IMR-90 (cell line): ENCODE results near the gene PRKCB. TPM values are rescaled to one million over a fixed set of nuclear protein-coding genes. Genes with fewer than 3 reads are reported as not detected.

Source experiments
- ATAC-seq: fragments of 200-7000 bp; cut with Tn5 transposase; 2 replicates; pipeline ENCODE4 v1.9.1; 2020; ENCODE audit warnings: low read depth, mild to moderate bottlenecking, moderate library complexity
- BruUV-seq: library from RNA; stranded (reverse); fragments of 400-500 nt; replicated peaks from 2 replicates; lab custom pipeline; 2021; lab: Mats Ljungman, UMichigan
- CTCF ChIA-PET: fragments of 300-600 bp; formaldehyde crosslinking; extraction: SDS; loops from one replicate; lab custom pipeline; 2021; ENCODE audit warnings: antibody characterized with exemption; lab: Yijun Ruan, JAX
- POLR2A ChIA-PET: fragments of 300-600 bp; sonication (Branson Sonifier 250); formaldehyde crosslinking; loops from one replicate; lab custom pipeline; 2022; ENCODE audit warnings: antibody characterized with exemption; ENCODE audit not compliant: unreplicated experiment; lab: Charles Lee
- DNase-seq: peaks from one replicate; pipeline ENCODE4 v3.0.0; 2013
- H2AFZ ChIP-seq: replicated peaks from 2 replicates; pipeline ENCODE3; 2013; ENCODE audit warnings: low read length, mild to moderate bottlenecking; ENCODE audit not compliant: poor library complexity
- H2AK5ac ChIP-seq: 2 replicates; pipeline ENCODE4 v1.6.1; 2013; ENCODE audit warnings: low read depth, low read length, inconsistent platforms
- H2AK9ac ChIP-seq: replicated peaks from 2 replicates; pipeline ENCODE3; 2013; ENCODE audit warnings: mild to moderate bottlenecking, low read depth, low read length, moderate library complexity; ENCODE audit not compliant: poor library complexity
- H2BK120ac ChIP-seq: 2 replicates; pipeline ENCODE4 v1.6.1; 2013; ENCODE audit warnings: low read depth, low read length, inconsistent platforms
- H2BK15ac ChIP-seq: 3 replicates; pipeline ENCODE4 v1.6.1; 2013; ENCODE audit warnings: low read depth, low read length, inconsistent platforms
- H2BK20ac ChIP-seq: 2 replicates; pipeline ENCODE4 v1.6.1; 2013; ENCODE audit warnings: low read depth, mild to moderate bottlenecking, inconsistent platforms, low read length, moderate library complexity
- H2BK5ac ChIP-seq: 2 replicates; pipeline ENCODE4 v1.6.1; 2013; ENCODE audit warnings: mild to moderate bottlenecking, low read depth, low read length, inconsistent platforms; ENCODE audit not compliant: poor library complexity, severe bottlenecking
- H3K14ac ChIP-seq: replicated peaks from 2 replicates; pipeline ENCODE4 v1.6.1; 2013; ENCODE audit warnings: low read depth, low read length, inconsistent platforms
- H3K18ac ChIP-seq: 2 replicates; pipeline ENCODE4 v1.6.1; 2013; ENCODE audit warnings: low read depth, low read length, control low read depth
- H3K23ac ChIP-seq: 2 replicates; pipeline ENCODE4 v1.6.1; 2013; ENCODE audit warnings: low read depth, low read length, inconsistent platforms
- H3K27ac ChIP-seq: 2 replicates; pipeline ENCODE4 v1.5.1; 2013; ENCODE audit warnings: mild to moderate bottlenecking, control low read depth, low read length; ENCODE audit not compliant: insufficient read depth
- H3K27me3 ChIP-seq: 2 replicates; pipeline ENCODE4 v1.6.1; 2013; ENCODE audit warnings: low read length; ENCODE audit not compliant: control insufficient read depth, insufficient read depth
- H3K36me3 ChIP-seq: 2 replicates; pipeline ENCODE4 v1.6.1; 2013; ENCODE audit warnings: low read length, mixed read lengths; ENCODE audit not compliant: control insufficient read depth, insufficient read depth
- H3K4ac ChIP-seq: 2 replicates; pipeline ENCODE4 v1.6.1; 2013; ENCODE audit warnings: low read depth, low read length, inconsistent platforms
- H3K4me1 ChIP-seq: 2 replicates; pipeline ENCODE4 v1.6.1; 2013; ENCODE audit warnings: low read length, mixed read lengths; ENCODE audit not compliant: control insufficient read depth, insufficient read depth
- H3K4me2 ChIP-seq: 2 replicates; pipeline ENCODE4 v1.6.1; 2013; ENCODE audit warnings: low read depth, mild to moderate bottlenecking, control low read depth, low read length, moderate library complexity
- H3K4me3 ChIP-seq: 2 replicates; pipeline ENCODE4 v1.5.1; 2013; ENCODE audit warnings: low read depth, mild to moderate bottlenecking, control low read depth, low read length, moderate library complexity; ENCODE audit not compliant: insufficient read depth
- H3K56ac ChIP-seq: 2 replicates; pipeline ENCODE4 v1.6.1; 2013; ENCODE audit warnings: low read length, inconsistent platforms; ENCODE audit not compliant: insufficient read depth; ENCODE audit errors: extremely low read depth
- H3K79me1 ChIP-seq, 2 experiments: 2 replicates each; pipeline ENCODE4 v1.6.1; 2013; ENCODE audit warnings: low read length in 2 of 2, inconsistent platforms in 1 of 2, low read depth in 1 of 2
- H3K9ac ChIP-seq: 2 replicates; pipeline ENCODE4 v1.6.1; 2013; ENCODE audit warnings: low read depth, low read length, control low read depth
- H3K9me1 ChIP-seq: 2 replicates; pipeline ENCODE4 v1.6.1; 2013; ENCODE audit warnings: low read length, inconsistent platforms; ENCODE audit not compliant: insufficient read depth
- H3K9me3 ChIP-seq: 2 replicates; pipeline ENCODE4 v1.6.1; 2013; ENCODE audit warnings: low read length; ENCODE audit not compliant: control insufficient read depth, insufficient read depth
- H4K20me1 ChIP-seq: 2 replicates; pipeline ENCODE4 v1.6.1; 2013; ENCODE audit warnings: low read length, inconsistent platforms; ENCODE audit not compliant: insufficient read depth
- H4K5ac ChIP-seq: 2 replicates; pipeline ENCODE4 v1.6.1; 2013; ENCODE audit warnings: mild to moderate bottlenecking, low read depth, low read length, control low read depth
- H4K8ac ChIP-seq, 2 experiments: 2 replicates each; pipeline ENCODE4 v1.6.1; 2013; ENCODE audit warnings: low read depth in 2 of 2, low read length in 2 of 2, control low read depth in 1 of 2, inconsistent platforms in 1 of 2
- H4K91ac ChIP-seq: 2 replicates; pipeline ENCODE4 v1.6.1; 2013; ENCODE audit warnings: low read depth, low read length, inconsistent platforms; ENCODE audit not compliant: insufficient read depth
- CEBPB ChIP-seq: IDR thresholded peaks from 2 replicates; pipeline ENCODE4 v1.6.1; 2012; ENCODE audit warnings: low read depth, low read length, improper control_type of control experiment
- CHD1 ChIP-seq: IDR thresholded peaks from 2 replicates; pipeline ENCODE4 v1.6.1; 2012; ENCODE audit warnings: low read depth, low read length, improper control_type of control experiment
- CTCF ChIP-seq: conservative IDR thresholded peaks from 2 replicates; pipeline ENCODE4 v1.5.1; 2012; ENCODE audit warnings: mild to moderate bottlenecking, low read depth, low read length, improper control_type of control experiment
- FOS ChIP-seq: fragments of 150-350 bp; IDR thresholded peaks from 2 replicates; pipeline ENCODE4 v1.6.1; 2016; ENCODE audit warnings: low read depth, low read length
- MAFK ChIP-seq: IDR thresholded peaks from 2 replicates; pipeline ENCODE4 v1.6.1; 2012; ENCODE audit warnings: low read depth, low read length, improper control_type of control experiment
- MAZ ChIP-seq: IDR thresholded peaks from 2 replicates; pipeline ENCODE4 v1.6.1; 2012; ENCODE audit warnings: low read depth, mild to moderate bottlenecking, low read length, improper control_type of control experiment, moderate library complexity, borderline replicate concordance
- MXI1 ChIP-seq: IDR thresholded peaks from 2 replicates; pipeline ENCODE4 v1.6.1; 2012; ENCODE audit warnings: low read depth, mild to moderate bottlenecking, low read length, moderate library complexity, borderline replicate concordance
- POLR2A ChIP-seq: IDR thresholded peaks from 2 replicates; pipeline ENCODE4 v1.6.1; 2012; ENCODE audit warnings: mild to moderate bottlenecking, low read depth, low read length
- RAD21 ChIP-seq: IDR thresholded peaks from 2 replicates; pipeline ENCODE4 v1.6.1; 2012; ENCODE audit warnings: low read length, improper control_type of control experiment
- RFX5 ChIP-seq: IDR thresholded peaks from 2 replicates; pipeline ENCODE4 v1.8.0; 2012; ENCODE audit warnings: low read depth, mild to moderate bottlenecking, low read length, moderate library complexity
- SMC3 ChIP-seq: fragments of 150-350 bp; IDR thresholded peaks from 2 replicates; pipeline ENCODE4 v1.6.1; 2016; ENCODE audit warnings: low read depth, mild to moderate bottlenecking, antibody characterized with exemption, low read length, moderate library complexity
- WGBS, 2 experiments: methylation state at CpG; one replicate each; pipeline versions ENCODE4 v1.1.5 to v1.1.7; 2013; ENCODE audit warnings: missing lambda C conversion rate in 2 of 2; ENCODE audit not compliant: insufficient read length in 1 of 2; ENCODE audit errors: extremely low coverage in 2 of 2; 5-methylcytosine and 5-hydroxymethylcytosine counted together
- dilution Hi-C: fragments of 300-500 bp; cut with HindIII; formaldehyde crosslinking; loops from one replicate; pipeline ENCODE4 v1.14.3; 2018; ENCODE audit warnings: low sequenced_read_pairs; ENCODE audit not compliant: unreplicated experiment
- in situ Hi-C: fragments of 300-500 bp; cut with MboI; formaldehyde crosslinking; loops from 3 replicates; pipeline ENCODE4 v1.14.3; 2019; ENCODE audit warnings: low sequenced_read_pairs, inconsistent platforms, mixed read lengths
- intact Hi-C: fragments of 100-400 bp; cut with micrococcal nuclease; formaldehyde crosslinking; loops from 2 replicates; pipeline ENCODE4 v1.10.0; 2022
- polyA plus RNA-seq, 3 experiments: library from polyadenylated mRNA; depleted of rRNA; stranded (reverse); fragments of >200 nt; gene quantifications; 2 replicates each; pipeline ENCODE4 v1.2.3, GENCODE V29; 2012; ENCODE audit warnings: low replicate concordance in 1 of 3
- total RNA-seq: library from RNA; depleted of rRNA; stranded (reverse); fragments of >200 nt; gene quantifications from 2 replicates; pipeline ENCODE4 v1.2.3, GENCODE V29; 2012
- TF ChIP-seq, protein P1 (sequence below): fragments of 150-350 bp; IDR thresholded peaks from 2 replicates; pipeline ENCODE4 v1.6.1; 2016; ENCODE audit warnings: low read depth, mild to moderate bottlenecking, low read length, moderate library complexity, borderline replicate concordance

PRKCB gene
- total and polyA plus RNA-seq, 2 of the 4 experiments (the other 2 are of a cell fraction) = under 0.01 TPM; not detected in 1

DNA sequence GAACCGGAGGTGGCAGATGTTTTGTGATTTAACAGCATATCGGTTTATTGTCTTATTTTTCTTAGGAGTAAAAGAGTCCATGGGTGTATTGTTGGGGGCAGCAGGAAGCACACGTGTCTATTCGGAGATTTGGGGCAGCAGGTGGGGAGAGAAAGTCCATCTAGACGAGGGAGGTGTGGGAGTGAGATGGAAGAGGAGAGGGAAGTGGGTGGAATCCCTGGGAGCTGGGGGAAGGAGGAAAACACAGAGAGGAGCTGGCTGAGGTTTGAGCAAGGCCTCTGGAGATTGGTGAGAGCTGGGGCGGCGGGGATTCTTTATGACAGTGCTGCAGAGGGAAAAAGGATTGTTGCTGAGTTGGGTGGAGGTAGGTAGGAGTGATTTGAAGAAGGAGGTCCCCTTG is 72.1 kb downstream of the PRKCB start:
- intact Hi-C loops = loop anchor here (5.0 kb wide), 1 partner anchor 71 kb away; the partner anchor contains the start of gene PRKCB
- Histone ChIP-seq H3K4me1 (no peaks in the 10 kb centered on the region), H3K9me3 (no peaks in the 10 kb centered on the region), H2BK120ac (no peak overlapping the region), H3K4me2 (no peak overlapping the region), H2AK9ac (no peak overlapping the region), H2BK15ac (no peak overlapping the region), H2AK5ac (no peak overlapping the region), H2BK5ac (no peak overlapping the region), H3K23ac (no peak overlapping the region), H3K36me3 (no peaks in the 10 kb centered on the region), H4K20me1 (no peaks in the 10 kb centered on the region), H3K4me3 (no peak overlapping the region), H3K14ac (no peak overlapping the region), H4K5ac (no peak overlapping the region), H2BK20ac (no peak overlapping the region), H3K27ac (no peak overlapping the region), H3K9ac (no peak overlapping the region), H3K4ac (no peak overlapping the region), H3K27me3 (no peaks in the 10 kb centered on the region), H2AFZ (no peak overlapping the region), H3K9me1 (no peaks in the 10 kb centered on the region), H3K18ac (no peak overlapping the region), H3K79me1 (no peaks in the 10 kb centered on the region), H4K8ac (no peak overlapping the region), H4K91ac (no peak overlapping the region), H3K56ac (no peak overlapping the region)
- in situ Hi-C loops = no loop called here
- BruUV-seq = no TSS peak
- ATAC-seq = no peak
- CTCF ChIA-PET = interaction anchor here (0.6 kb wide), 1 partner anchor 22 kb away, joined by 6 read pairs; no protein-coding TSS in a partner anchor
- no peak for DNase-seq
- WGBS, 2 experiments = 49% methylated on average over 4 of the region's 7 CpGs; no CpG with 5 or more reads in 1 of the 2 experiments
- TF ChIP-seq CTCF (no peak), RAD21 (no peak), MAFK (no peak), POLR2A (no peak), MXI1 (no peak), CEBPB (no peak), CHD1 (no peak), RFX5 (no peak), FOS (no peak), MAZ (no peak), SMC3 (no peak)
- TF ChIP-seq, protein P1, sequence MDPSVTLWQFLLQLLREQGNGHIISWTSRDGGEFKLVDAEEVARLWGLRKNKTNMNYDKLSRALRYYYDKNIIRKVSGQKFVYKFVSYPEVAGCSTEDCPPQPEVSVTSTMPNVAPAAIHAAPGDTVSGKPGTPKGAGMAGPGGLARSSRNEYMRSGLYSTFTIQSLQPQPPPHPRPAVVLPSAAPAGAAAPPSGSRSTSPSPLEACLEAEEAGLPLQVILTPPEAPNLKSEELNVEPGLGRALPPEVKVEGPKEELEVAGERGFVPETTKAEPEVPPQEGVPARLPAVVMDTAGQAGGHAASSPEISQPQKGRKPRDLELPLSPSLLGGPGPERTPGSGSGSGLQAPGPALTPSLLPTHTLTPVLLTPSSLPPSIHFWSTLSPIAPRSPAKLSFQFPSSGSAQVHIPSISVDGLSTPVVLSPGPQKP = no peak
- dilution Hi-C loops = no loop called here
- POLR2A ChIA-PET = no interaction called here
